Urothelium cell line (cell line): ENCODE data around the gene RBM33.

ENCODE experiments used
- DNase-seq: peaks from one replicate; pipeline ENCODE4 v3.0.0; 2011; ENCODE audit warnings: low spot score, mixed read lengths
- FAIRE-seq: peaks from 2 replicates; lab custom pipeline; 2011; peaks lifted over from hg19 to GRCh38; lab: Jason Lieb, UNC

The RBM33 gene

GRCh38 chr7:155763691-155764437, 119.4 kb downstream of the RBM33 start:
- no peak for FAIRE-seq
- no peak for DNase-seq

- DNase-seq, result no peak
- FAIRE-seq, result no peak
These were observed 120.0 kb downstream of the RBM33 start for GRCh38 chr7:155764438-155764793.

- no peak for DNase-seq
- FAIRE-seq, result no peak
These were observed 121.0 kb downstream of the RBM33 start for GRCh38 chr7:155765458-155765857.

- DNase-seq, result no peak
- FAIRE-seq, result no peak
These were observed 121.9 kb downstream of the RBM33 start for GRCh38 chr7:155766386-155766785.

- no peak for DNase-seq
- no peak for FAIRE-seq
These were observed 122.8 kb downstream of the RBM33 start for GRCh38 chr7:155766966-155767916.

- FAIRE-seq (no peak), DNase-seq (no peak)
These were observed 125.2 kb downstream of the RBM33 start for GRCh38 chr7:155769701-155770100.

- DNase-seq, result no peak
- no peak for FAIRE-seq
These were observed 125.8 kb downstream of the RBM33 start for GRCh38 chr7:155770241-155770640.

- no peak for DNase-seq
These were observed 129.1 kb downstream of the RBM33 start for GRCh38 chr7:155773531-155773930.

GRCh38 chr7:155774947-155775346, 130.5 kb downstream of the RBM33 start:
- FAIRE-seq (no peak), DNase-seq (no peak)

More at GRCh38 chr7:155773531-155773930, 129.1 kb downstream of the RBM33 start:
- FAIRE-seq, result no peak

- no peak for DNase-seq
- no peak for FAIRE-seq
These were observed 131.2 kb downstream of the RBM33 start for GRCh38 chr7:155775691-155776090.

GRCh38 chr7:155776606-155777005, 132.1 kb downstream of the RBM33 start:
- FAIRE-seq, result no peak
- no peak for DNase-seq

GRCh38 chr7:155778349-155778748, 133.9 kb downstream of the RBM33 start:
- FAIRE-seq, result no peak
- no peak for DNase-seq

- no peak for FAIRE-seq
- no peak for DNase-seq
These were observed 136.4 kb downstream of the RBM33 start for GRCh38 chr7:155780884-155781283.

- no peak for FAIRE-seq
- DNase-seq, result no peak
These were observed 137.0 kb downstream of the RBM33 start for GRCh38 chr7:155781433-155781832.

GRCh38 chr7:155782466-155782865, 138.0 kb downstream of the RBM33 start:
- FAIRE-seq, result no peak
- DNase-seq, result no peak

GRCh38 chr7:155785536-155785935, 141.1 kb downstream of the RBM33 start:
- DNase-seq (no peak), FAIRE-seq (no peak)

- DNase-seq (no peak), FAIRE-seq (no peak)
These were observed 142.0 kb downstream of the RBM33 start for GRCh38 chr7:155786491-155786890.

GRCh38 chr7:155787171-155787851, 142.8 kb downstream of the RBM33 start:
- FAIRE-seq (no peak), DNase-seq (no peak)

GRCh38 chr7:155788616-155789000, 144.1 kb downstream of the RBM33 start:
- no peak for DNase-seq
- FAIRE-seq, result no peak

GRCh38 chr7:155789001-155789725, 144.7 kb downstream of the RBM33 start:
- no peak for DNase-seq
- FAIRE-seq, result no peak

- no peak for DNase-seq
- FAIRE-seq, result no peak
These were observed 146.2 kb downstream of the RBM33 start for GRCh38 chr7:155790666-155791065.
